NCI-H2196 treated with DMSO at 0.1 percent for 48 hours (cell line): Measurements from ENCODE around the gene SPACA5B.
A peak's percentile ranks its signal among the peaks of the same experiment; 100 is the strongest.
"Not testable (repeated sequence)": the region's sequence is repeated elsewhere in the genome, so short reads cannot be mapped to it uniquely, and the experiment has no call there.

Experiments used
- DNase-seq: peaks from one replicate; lab custom pipeline; 2025; ENCODE audit not compliant: unreplicated experiment; lab: John Stamatoyannopoulos, UW

SPACA5B gene

DNA sequence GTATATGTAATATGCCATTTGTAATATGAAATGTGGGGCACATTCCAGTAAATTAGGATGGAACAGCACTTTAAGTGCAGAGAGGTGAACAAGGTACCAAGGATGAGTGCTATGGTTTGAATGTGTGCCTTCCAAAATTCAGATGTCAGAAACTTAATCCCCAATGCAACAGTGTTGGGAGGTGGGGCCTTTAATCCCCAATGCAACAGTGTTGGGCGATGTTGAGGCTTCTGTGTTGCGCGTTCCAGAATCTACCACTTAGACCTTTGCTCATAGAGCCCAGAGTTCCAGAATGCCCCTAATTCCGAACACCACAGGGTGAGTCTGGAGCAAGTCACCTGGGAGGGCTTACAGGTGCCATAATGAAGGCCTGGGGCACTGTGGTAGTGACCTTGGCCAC, at the start of gene SPACA5B:
SPACA5B (plus strand) TSS at position 301 of the 400 bp plus-strand sequence; CDS start at position 363, 62 bp downstream.
- not testable (repeated sequence) for DNase-seq

DNA sequence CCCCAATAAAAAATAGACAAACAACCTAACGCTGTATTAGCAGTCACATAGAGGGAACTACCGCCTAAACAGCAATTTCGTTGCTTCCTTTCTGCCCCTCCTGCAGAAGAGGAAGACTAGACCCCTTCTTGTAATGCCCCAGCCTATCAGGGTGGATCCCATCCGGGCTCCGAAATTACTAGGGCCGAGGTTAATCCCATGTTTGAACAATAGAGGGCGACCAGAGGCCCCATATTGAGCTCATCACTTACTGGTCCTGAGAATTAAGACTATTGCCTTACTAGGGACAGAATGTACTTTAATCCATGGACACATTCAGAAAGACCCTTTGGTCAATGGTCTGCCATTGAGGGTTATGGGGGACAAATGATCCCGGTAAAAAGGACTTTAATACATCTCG, 47.2 kb upstream of the SPACA5B start:
- peak; percentile 2 for DNase-seq

DNA sequence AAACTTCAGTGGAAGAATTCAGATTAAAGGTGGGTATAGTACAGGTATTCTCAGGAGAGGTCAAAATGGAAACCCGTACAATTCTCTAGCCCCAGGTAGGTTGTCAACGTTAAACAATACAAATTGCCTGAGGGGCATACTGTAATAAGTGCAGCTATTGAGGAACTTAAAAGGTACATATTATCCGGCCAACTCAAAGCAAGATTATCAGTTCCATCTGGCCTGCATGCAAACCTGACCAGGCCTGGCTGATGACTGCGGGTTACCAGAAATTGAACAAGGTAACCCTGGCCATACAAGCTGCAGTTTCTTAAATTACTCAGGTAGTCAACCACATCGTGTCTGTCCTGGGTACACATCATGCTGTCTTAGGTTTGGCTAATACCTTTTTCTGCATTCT, 46.7 kb upstream of the SPACA5B start:
- no peak for DNase-seq

DNA sequence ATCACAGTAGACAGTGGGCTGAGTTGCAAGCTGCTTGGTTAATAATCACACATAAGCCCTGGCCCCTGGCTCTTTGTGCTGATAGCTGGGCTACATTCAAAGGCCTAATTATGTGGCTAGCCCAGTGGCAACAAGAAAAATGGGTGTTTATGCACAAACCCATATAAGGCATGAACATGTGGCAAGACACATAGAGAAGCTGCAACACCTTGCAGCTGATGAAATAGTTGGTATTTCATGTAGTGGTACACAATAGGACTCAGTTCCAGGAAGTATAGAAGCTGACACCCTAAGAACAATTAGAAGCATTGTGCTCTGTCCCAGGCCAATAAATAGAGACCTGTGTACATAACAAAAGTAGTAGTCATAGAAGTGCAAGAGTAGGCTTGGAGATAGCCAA, 44.3 kb upstream of the SPACA5B start:
- DNase-seq = no peak

DNA sequence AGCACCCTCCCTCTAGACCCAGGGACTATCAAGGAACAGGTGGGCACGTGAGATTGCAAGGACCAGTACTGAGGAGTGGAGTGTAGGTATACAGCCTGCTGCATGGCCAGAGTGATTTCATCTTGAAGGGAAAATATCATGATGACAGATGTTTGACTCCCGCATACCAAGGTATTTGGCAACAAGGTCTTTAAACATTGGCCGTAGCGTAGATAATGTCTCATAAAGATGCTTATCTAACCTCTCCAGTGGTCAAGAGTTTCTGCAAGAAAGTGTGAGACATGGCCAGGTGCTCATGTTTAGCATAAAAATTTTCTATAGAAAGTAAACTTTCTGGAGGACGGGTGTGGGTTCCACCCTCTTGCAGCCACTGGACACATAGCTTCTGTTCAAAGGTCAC, 40.3 kb upstream of the SPACA5B start:
- DNase-seq = no peak

DNA sequence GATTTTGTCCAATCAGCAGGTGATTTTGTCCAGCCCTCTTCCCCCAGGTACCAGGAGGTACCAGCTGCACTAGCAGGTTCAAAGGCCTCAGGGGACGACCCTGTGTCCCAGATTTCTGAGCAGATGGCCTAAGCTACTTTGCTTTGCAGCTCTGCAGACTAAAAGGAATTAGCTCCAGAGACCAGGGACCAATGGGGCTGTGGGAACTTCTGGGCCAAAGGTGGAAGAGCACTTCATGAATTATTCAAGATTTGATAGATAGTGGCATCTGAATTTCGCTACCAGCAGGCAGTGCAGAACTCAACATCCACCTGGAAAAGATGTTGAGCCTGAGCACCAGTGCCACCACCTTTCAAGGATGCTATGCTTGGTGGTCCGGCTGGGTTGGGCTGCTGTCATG, 37.9 kb upstream of the SPACA5B start:
- DNase-seq = not testable (repeated sequence)

DNA sequence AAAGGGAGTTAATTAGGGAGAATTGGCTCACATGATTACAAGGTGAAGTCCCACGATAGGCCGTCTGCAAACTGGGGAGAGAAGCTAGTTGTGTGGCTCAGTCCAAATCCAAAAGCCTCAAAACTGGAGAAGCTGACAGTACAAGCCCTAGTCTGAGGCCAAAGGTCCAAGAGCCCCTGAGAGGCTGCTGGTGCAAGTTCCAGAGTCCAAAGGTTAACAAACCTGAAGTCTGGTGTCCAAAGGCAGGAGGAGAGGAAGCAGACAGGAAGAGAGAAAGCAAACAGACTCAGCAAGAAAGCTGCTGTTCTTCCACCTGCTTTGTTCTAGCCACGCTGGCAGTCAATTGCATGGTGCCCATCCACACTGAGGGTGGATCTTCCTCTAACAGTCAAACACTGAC, 29.0 kb upstream of the SPACA5B start:
- no peak for DNase-seq

DNA sequence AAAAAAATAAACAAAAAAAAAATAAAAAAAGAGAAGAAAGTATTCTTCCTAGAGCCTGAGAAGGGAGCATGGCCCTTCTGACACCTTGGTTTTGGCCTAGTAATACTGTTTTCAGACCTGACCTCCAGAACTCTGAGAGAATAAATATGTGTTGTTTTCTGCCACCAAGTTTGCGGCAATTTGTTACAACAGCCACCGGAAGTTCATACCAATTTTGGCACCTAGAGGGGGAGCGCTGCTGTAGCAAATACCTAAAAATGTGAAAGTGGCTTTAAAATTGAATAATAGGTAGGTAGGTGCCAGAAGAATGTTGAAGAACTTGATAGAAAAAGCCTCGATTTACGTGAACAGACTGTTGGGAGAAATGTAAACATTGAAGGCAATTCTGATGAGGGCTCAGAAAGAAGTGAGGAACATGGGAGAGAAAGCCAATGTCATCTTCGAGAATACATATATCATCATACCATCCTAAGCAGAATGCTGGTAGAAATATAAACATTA, 27.5 kb upstream of the SPACA5B start:
- no peak for DNase-seq

DNA sequence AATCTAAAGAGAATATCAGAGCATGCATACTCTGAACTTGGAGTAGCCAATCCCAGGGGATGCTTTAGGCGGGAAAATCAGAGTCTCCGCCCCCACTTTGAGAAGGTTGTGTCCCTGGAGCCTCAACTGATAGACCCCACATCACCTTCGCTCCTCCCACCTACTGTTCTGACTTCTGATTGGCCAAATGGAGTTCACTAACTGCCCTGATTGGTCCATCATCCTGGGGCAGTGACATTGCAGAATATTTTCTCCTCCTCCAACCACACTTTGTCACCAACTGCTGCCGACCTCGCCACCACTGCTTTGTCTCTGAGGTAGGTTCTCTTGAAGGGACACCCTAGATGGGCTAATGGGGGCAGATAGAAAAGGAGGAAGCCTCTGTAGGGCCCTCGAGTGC, 22.7 kb upstream of the SPACA5B start:
- DNase-seq = no peak

DNA sequence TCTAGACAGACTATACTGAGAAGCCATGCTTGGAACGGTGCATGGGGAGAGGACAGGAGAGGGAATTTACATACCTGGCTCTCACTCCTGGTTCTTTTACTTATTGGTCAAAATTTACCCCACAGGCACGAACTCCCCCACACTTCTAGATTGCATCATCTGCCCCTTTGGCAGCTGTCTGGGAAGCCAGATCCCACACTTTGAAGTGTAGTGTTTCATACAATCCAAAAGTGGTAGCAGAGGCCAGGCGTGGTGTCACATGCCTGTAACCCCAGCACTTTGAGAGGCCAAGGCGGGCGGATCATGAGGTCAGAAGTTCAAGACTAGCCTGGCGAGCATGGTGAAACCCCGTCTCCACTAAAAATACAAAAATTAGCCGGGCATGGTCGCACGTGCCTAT, 5.1 kb upstream of the SPACA5B start:
- DNase-seq = not testable (repeated sequence)

DNA sequence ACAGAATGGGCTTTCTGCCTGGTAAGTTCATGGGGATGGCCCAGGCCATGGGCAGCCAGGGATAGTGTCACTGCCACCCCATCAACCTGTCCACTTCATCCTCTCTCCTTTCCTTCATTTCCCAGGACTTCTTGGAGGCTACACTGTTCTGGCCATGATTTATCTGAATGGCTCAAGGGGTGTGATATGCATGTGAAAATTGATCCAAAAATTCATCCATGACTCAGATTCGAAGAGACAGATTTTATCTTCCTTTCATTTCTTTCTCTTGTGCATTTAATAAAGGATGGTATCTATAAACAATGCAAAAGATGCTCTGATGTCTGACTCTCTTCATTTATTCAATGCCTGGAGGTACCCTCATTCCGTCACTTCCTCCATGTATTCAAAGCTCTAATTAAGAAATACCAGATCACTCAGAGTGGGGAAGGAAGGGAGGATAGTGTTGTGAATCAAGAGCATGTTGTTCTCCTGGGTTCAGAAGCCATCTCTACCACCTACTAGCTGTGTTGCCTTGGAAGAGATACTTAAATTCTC, 1.9 kb downstream of the SPACA5B start:
- DNase-seq = not testable (repeated sequence)

DNA sequence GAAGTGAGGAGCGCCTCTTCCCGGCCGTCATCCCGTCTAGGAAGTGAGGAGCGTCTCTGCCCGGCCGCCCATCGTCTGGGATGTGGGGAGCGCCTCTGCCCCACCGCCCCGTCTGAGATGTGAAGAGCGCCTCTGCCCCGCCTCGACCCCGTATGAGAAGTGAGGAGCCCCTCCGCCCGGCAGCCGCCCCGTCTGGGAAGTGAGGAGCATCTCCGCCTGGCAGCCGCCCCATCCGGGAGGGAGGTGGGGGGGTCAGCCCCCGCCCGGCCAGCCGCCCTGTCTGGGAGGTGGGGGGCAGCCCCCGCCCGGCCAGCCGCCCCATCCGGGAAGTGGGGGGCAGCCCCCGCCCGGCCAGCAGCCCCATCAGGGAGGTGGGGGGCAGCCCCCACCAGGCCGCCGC, 8.7 kb downstream of the SPACA5B start:
- not testable (repeated sequence) for DNase-seq

DNA sequence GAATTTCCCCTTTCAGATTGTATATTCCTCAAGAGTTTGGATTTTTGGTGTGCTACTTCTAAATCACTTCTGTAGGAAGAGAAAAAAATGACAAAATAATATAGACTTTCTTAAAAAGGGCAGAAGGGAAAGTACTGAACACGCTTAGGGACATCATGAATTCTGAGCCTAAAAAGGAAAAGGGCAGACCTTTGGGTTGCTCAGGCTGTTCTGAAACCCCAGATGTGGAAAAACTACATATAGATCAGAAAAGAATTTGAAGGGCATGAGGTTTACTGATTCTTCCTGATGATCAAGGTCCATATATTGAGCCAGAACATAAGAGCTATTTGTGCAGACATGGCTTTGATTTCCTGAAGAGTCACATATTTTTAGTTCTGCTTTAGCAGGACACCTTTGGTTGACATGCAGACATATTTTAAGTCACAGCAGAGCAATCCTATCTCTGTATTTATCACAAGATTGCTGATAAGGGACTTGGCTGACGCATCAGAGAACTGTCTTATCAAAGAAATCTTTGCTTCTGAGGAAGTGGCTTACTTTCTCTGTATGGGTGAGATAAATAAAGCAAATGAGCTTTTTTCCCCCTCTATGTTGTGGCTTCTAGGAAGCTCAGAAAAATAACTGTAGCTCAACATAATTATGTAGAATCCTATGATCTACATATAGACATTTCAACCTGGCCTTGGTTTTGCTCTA, 11.5 kb downstream of the SPACA5B start:
- DNase-seq = not testable (repeated sequence)

DNA sequence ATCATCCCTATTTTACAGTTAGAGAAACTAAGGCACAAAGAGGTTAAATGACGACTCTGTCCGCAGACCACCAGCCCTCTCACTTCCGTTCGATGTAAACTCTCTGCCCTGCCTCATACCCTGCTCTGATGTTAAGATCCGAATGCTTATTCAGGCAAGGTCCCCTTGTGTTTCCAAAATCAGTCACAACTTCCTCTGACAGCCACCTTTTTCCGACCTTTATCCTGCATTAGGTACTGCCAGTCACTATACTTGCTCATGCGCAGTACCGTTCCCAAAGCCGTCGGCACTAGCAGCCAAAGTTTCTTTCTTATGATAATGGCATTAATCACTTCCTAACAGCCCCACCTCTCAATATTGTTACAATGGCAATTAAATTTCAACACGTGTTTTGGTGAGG, 12.3 kb downstream of the SPACA5B start:
- DNase-seq = not testable (repeated sequence)

DNA sequence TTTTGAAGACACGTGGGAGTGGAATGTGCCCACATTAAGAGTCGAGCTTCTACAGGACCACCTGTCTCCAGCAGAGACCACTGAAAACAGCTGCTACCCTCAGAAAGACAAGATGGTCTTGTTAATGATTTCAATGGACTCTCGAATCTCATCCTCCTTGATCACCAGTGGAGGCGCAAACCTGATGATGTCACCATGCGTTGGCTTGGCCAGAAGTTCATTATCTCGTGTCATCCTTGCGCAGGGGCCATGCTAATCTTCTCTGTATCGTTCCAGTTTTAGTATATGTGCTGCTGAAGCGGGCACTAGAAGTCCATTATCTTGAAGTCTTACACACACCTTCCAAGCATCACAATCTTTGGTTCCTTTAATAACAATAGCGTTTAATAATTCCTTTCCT, 23.3 kb downstream of the SPACA5B start:
- no peak for DNase-seq

DNA sequence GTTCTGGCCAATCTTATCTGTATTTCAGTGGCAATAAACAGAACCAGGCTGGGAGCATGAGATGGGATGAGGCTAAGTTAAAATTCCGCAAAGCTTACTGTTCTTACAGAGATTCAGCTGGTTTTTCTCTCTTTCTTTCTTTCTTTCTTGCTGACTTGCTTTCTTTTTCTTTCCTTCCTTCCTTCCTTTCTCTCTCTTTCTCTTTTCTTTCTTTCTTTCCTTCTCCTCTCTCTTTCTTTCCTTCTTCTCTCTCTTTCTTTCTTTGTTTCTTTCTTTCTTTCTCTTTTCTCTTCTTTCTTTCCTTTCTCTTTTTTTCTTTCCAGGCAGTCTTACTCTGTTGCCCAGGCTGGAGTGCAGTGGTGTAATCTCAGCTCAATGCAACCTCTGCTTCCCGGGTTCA, 24.4 kb downstream of the SPACA5B start:
- no peak for DNase-seq

DNA sequence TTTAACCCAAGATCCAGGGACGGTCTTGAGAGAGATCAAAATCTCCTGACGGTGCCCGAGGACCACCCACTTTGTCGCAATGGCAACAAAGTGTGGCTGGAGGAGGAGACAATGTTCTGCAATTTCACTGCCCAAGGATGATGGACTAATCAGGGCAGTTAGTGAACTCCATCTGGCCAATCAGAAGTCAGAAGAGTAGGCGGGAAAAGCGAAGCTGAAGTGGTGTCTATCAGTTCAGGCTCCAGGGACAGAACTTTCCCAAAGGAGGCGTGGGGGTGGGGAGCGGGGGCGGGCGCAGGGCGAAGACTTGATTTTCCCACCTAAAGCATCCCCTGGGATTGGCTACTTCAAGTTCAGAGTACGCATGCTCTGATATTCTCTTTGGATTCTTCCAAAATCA, 25.6 kb downstream of the SPACA5B start:
- DNase-seq = no peak

DNA sequence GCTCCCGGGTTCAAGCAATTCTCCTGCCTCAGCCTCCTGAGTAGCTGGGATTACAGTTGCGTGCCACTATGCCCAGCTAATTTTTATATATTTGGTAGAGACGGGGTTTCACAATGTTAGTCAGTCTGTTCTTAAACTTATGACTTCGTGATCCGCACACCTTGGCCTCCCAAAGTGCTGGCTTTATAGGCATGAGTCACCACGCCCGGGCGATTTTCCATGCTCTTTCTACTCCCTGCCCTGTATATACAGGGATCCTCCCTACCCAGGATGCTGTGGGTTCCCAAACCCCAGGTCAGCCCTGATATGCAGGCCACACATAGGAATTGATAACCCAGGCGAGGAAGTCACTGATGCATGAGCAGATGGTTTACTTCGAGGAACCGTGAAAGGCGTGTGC, 34.8 kb downstream of the SPACA5B start:
- no peak for DNase-seq

DNA sequence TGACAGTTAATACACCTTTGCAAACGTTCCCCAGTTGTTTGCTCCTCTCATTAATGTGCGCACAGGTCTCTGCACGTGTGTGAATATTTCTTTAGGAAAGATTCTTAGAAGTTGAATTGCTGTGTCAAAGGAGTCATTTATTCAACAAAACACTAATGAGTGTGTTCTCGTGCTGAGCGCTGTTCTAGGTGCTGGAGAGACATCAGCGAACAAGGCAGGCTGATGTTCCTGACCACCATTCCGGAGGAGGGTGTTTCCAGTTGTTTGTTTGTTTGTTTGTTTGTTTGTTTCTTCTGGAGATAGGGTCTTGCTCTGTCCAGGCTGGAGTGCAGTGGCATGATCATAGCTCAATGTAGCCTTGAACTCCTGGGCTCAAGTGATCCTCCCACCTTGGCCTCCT, 35.9 kb downstream of the SPACA5B start:
- DNase-seq = not testable (repeated sequence)

DNA sequence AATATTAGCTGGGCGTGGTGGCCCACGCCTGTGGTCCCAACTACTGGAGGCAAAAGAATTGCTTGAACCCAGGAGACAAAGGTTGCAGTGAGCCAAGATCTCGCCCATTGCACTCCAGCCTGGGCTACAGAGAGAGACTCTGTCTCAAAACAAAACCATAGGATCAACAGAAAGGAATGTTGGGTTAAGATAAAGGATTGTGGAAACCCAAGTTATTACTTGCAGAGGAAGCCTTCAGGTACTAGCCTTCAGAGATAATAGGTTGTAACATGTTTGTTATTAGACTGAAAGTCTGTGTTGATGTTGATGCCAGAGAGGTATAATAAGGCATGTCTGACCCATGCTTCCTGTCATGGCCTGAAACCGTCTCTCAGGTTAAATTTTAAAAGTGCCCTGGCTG, 49.3 kb downstream of the SPACA5B start:
- DNase-seq = no peak

DNA sequence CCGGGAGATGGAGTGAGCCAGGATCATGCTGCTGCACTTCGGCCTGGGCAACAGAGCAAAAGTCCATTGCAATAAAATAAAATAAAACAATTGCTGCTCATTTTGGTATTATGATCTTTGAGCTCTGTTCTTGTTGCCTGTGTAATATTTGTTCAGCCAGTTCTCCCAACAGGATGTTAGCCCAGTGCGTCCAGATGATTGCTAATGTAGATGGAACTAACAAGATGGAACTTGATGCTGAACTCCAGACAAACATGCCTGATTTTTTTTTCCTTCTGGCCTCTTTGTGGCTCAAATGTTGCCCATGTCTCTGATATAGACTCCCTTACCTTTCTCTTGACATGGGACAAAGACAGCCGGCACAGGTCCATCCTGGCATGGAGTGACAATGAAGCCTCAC, 50.4 kb downstream of the SPACA5B start:
- no peak for DNase-seq

DNA sequence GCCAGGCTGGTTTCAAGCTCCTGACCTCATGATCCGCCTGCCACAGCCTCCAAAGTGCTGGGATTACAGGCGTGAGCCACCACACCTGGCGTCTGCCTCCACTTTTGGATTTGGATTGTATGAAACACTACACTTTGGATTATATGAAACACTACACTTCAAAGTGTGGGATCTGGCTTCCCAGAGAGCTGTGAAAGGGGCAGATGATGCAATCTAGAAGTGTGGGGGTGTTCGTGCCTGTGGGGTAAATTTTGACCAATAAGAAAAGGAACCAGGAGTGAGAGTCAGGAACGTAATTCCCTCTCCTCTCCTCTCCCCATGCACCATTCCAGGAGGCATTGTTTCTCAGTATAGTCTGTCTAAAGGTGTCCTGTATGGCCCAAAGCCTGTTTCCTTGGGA, 51.5 kb downstream of the SPACA5B start:
- DNase-seq = not testable (repeated sequence)
